ENCODE data around the gene PRG2. TPM values are rescaled to one million over a fixed set of nuclear protein-coding genes. Genes with fewer than 3 reads are reported as not detected.

PRG2 gene
- total and polyA plus RNA-seq, 2 of the 4 experiments (the other 2 are of a cell fraction) = not detected

DNA sequence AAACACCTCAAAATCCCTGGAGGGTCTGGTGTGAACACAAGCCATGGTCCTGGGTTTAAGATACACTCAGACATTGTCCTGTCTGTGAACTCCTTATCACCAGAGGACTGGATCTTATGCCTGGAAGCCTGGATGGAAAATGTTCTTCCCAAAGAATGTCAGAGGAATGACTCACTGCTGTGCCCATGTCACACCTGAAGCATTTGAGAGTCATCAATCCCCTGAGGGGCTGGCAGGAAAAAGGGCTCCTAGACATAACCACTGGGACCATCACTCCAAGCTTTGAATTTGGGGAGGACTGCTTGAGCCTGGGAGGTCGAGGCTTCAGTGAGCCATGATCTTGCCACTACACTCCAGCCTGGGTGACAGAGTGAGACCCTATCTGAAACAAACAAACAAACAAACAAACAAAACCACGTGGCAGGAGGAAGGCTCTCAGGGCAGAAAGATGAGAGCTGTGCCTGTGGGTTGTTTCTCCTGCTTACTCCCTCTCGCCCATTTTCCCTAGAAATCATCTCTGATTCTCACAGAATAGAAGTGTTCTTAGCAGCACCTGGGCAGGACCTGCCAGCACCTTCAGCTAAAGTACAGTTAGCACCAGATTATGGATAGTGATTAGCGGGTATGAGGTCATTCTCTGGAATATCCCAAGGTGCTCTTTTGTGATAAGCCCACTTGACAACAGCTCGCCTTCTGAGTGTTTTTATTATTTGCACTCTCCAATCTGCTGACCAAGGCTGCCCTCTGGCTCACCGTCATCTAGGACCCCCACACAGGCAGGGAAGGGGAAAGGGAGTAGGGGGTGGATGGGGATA is 11.9 kb upstream of the PRG2 start:
- no peak overlapping the region for H2AK9ac ChIP-seq (replicated peaks; ENCODE audit: low read depth, low read length, poor library complexity)
- ChIA-PET CTCF (no interaction called here), POLR2A (ENCODE audit: unreplicated experiment) (no interaction called here)
- no peak overlapping the region for H2AFZ ChIP-seq (replicated peaks; ENCODE audit: low read length, poor library complexity)
- H4K8ac ChIP-seq (ENCODE audit: low read depth in 2 of 2, low read length in 2 of 2) = no peak overlapping the region
- no peaks in the 10 kb centered on the region for H4K20me1 ChIP-seq (ENCODE audit: insufficient read depth, low read length)
- no peak overlapping the region for H4K5ac ChIP-seq (ENCODE audit: low read depth, low read length)
- intact Hi-C loops (cut with micrococcal nuclease) (no loop called here), dilution Hi-C loops (cut with HindIII; ENCODE audit: low sequenced_read_pairs, unreplicated experiment) (no loop called here), in situ Hi-C loops (cut with MboI; ENCODE audit: low sequenced_read_pairs) (no loop called here)
- no peak overlapping the region for H2AK5ac ChIP-seq (ENCODE audit: low read depth, low read length)
- BruUV-seq (replicated peaks) = no TSS peak
- H3K18ac ChIP-seq (ENCODE audit: low read depth, low read length) = no peak overlapping the region
- ATAC-seq (ENCODE audit: low read depth) (no peak), DNase-seq (no peak)
- no peak overlapping the region for H3K4me2 ChIP-seq (ENCODE audit: low read depth, low read length)
- TF ChIP-seq RFX5 (IDR thresholded peaks at IDR 0.05; ENCODE audit: low read depth, low read length) (no peak), RCOR1 (IDR thresholded peaks at IDR 0.05; ENCODE audit: insufficient replicate concordance, low read length) (no peak), CEBPB (IDR thresholded peaks at IDR 0.05; ENCODE audit: low read depth, low read length) (no peak), RAD21 (IDR thresholded peaks at IDR 0.05; ENCODE audit: low read length) (no peak), MAZ (IDR thresholded peaks at IDR 0.05; ENCODE audit: borderline replicate concordance, low read depth, low read length) (no peak), BHLHE40 (IDR thresholded peaks at IDR 0.05; ENCODE audit: low read depth, low read length) (no peak), CHD1 (IDR thresholded peaks at IDR 0.05; ENCODE audit: low read depth, low read length) (no peak), POLR2A (IDR thresholded peaks at IDR 0.05; ENCODE audit: low read depth, low read length) (no peak), MXI1 (IDR thresholded peaks at IDR 0.05; ENCODE audit: borderline replicate concordance, low read depth, low read length) (no peak), MAFK (IDR thresholded peaks at IDR 0.05; ENCODE audit: low read depth, low read length) (no peak), NFE2L2 (IDR thresholded peaks at IDR 0.05; ENCODE audit: low read depth, low read length) (no peak), SMC3 (IDR thresholded peaks at IDR 0.05; ENCODE audit: low read depth, low read length) (no peak)
- TF ChIP-seq, protein P1, sequence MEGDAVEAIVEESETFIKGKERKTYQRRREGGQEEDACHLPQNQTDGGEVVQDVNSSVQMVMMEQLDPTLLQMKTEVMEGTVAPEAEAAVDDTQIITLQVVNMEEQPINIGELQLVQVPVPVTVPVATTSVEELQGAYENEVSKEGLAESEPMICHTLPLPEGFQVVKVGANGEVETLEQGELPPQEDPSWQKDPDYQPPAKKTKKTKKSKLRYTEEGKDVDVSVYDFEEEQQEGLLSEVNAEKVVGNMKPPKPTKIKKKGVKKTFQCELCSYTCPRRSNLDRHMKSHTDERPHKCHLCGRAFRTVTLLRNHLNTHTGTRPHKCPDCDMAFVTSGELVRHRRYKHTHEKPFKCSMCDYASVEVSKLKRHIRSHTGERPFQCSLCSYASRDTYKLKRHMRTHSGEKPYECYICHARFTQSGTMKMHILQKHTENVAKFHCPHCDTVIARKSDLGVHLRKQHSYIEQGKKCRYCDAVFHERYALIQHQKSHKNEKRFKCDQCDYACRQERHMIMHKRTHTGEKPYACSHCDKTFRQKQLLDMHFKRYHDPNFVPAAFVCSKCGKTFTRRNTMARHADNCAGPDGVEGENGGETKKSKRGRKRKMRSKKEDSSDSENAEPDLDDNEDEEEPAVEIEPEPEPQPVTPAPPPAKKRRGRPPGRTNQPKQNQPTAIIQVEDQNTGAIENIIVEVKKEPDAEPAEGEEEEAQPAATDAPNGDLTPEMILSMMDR (conservative IDR thresholded peaks at IDR 0.05; ENCODE audit: low read depth, low read length) = no peak
- no peaks in the 10 kb centered on the region for H3K9me1 ChIP-seq (ENCODE audit: insufficient read depth, low read length)
- H3K4me3 ChIP-seq (ENCODE audit: insufficient read depth, low read depth, low read length) = no peak overlapping the region
- no peak overlapping the region for H3K4ac ChIP-seq (ENCODE audit: low read depth, low read length)
- WGBS, 2 experiments (ENCODE audit: extremely low coverage in 2 of 2, insufficient read length in 1 of 2) = no CpG with 5 or more reads among the region's 6 CpGs
- no peaks in the 10 kb centered on the region for H3K9me3 ChIP-seq (ENCODE audit: control insufficient read depth, insufficient read depth, low read length)
- no peak overlapping the region for H3K9ac ChIP-seq (ENCODE audit: low read depth, low read length)
- no peak overlapping the region for H3K14ac ChIP-seq (replicated peaks; ENCODE audit: low read depth, low read length)
- H2BK20ac ChIP-seq (ENCODE audit: low read depth, low read length) = no peak overlapping the region
- peaks cover 4% of the 10 kb centered on the region for H3K36me3 ChIP-seq (ENCODE audit: control insufficient read depth, insufficient read depth, low read length)
- H3K4me1 ChIP-seq (ENCODE audit: control insufficient read depth, insufficient read depth, low read length) = no peaks in the 10 kb centered on the region
- H3K27me3 ChIP-seq (ENCODE audit: control insufficient read depth, insufficient read depth, low read length) = peaks cover 28% of the 10 kb centered on the region
- no peak overlapping the region for H3K23ac ChIP-seq (ENCODE audit: low read depth, low read length)
- H4K91ac ChIP-seq (ENCODE audit: insufficient read depth, low read depth, low read length) = no peak overlapping the region
- H3K56ac ChIP-seq (ENCODE audit: extremely low read depth, insufficient read depth, low read length) = no peak overlapping the region
- H2BK15ac ChIP-seq (ENCODE audit: low read depth, low read length) = no peak overlapping the region
- no peak overlapping the region for H3K27ac ChIP-seq (ENCODE audit: insufficient read depth, low read length)
- H3K79me1 ChIP-seq (ENCODE audit: low read depth in 1 of 2, low read length in 2 of 2) = no peaks in the 10 kb centered on the region
- H2BK120ac ChIP-seq (ENCODE audit: low read depth, low read length) = no peak overlapping the region
- no peak overlapping the region for H2BK5ac ChIP-seq (ENCODE audit: low read depth, low read length, poor library complexity, severe bottlenecking)
